Lung (tissue), 12 donors: ENCODE measurements around the gene SULT1B1. TPM values are rescaled to one million over a fixed set of nuclear protein-coding genes. Genes with fewer than 3 reads are reported as not detected.

ENCODE experiments used
- ATAC-seq: fragments of 200-7000 bp; cut with Tn5 transposase; one replicate; pipeline ENCODE4 v1.9.1; 2020; ENCODE audit warnings: moderate number of reproducible peaks; ENCODE audit not compliant: insufficient read depth, low FRiP score
- DNase-seq, 3 donors: peaks; one replicate each; pipeline ENCODE4 v3.0.0-alpha.2; 2013 to 2017
- H3K27ac ChIP-seq, 2 donors: one replicate each; pipeline ENCODE4 v1.5.1; 2013; ENCODE audit warnings: mild to moderate bottlenecking in 2 of 2, moderate library complexity in 2 of 2, control low read depth in 1 of 2, inconsistent platforms in 1 of 2, low read depth in 1 of 2, low read length in 1 of 2
- H3K27me3 ChIP-seq, 3 donors: one replicate each; pipeline ENCODE4 v1.5.1; 2013; ENCODE audit warnings: low read length in 2 of 3; ENCODE audit not compliant: control insufficient read depth in 3 of 3, insufficient read depth in 3 of 3
- H3K36me3 ChIP-seq, 4 donors: one replicate each; pipeline ENCODE4 v1.5.1; 2013; ENCODE audit warnings: low read length in 4 of 4, mild to moderate bottlenecking in 1 of 4, moderate library complexity in 1 of 4; ENCODE audit not compliant: control insufficient read depth in 4 of 4, insufficient read depth in 4 of 4
- H3K4me1 ChIP-seq, 5 donors: one replicate each; pipeline ENCODE4 v1.5.1; 2013; ENCODE audit warnings: low read length in 5 of 5, mild to moderate bottlenecking in 2 of 5, moderate library complexity in 1 of 5; ENCODE audit not compliant: control insufficient read depth in 5 of 5, insufficient read depth in 5 of 5
- H3K4me3 ChIP-seq: one replicate; pipeline ENCODE4 v1.5.1; 2013; ENCODE audit warnings: mild to moderate bottlenecking, control low read depth, moderate library complexity
- H3K9ac ChIP-seq, 2 donors: one replicate each; pipeline ENCODE4 v1.5.1; 2013; ENCODE audit warnings: low read length in 2 of 2, control low read depth in 1 of 2; ENCODE audit not compliant: insufficient read depth in 1 of 2
- H3K9me3 ChIP-seq, 4 donors: one replicate each; pipeline ENCODE4 v1.5.1; 2013; ENCODE audit warnings: low read length in 3 of 4, mild to moderate bottlenecking in 1 of 4, moderate library complexity in 1 of 4; ENCODE audit not compliant: control insufficient read depth in 4 of 4, insufficient read depth in 3 of 4
- WGBS, 2 donors: extraction: QIAGEN DNeasy Blood & Tissue Kit; methylation state at CpG; one replicate each; pipeline ENCODE4 v1.1.7; 2013; 5-methylcytosine and 5-hydroxymethylcytosine counted together
- polyA plus RNA-seq, 2 donors: library from polyadenylated mRNA; stranded (reverse); fragments of 200-250 nt; gene quantifications; one replicate each; pipeline ENCODE4 v1.2.1, GENCODE V29; 2013
- total RNA-seq, 2 donors: library from RNA; depleted of rRNA in 1 of 2; stranded (reverse); fragments of >200 nt in 1 of 2; gene quantifications; one replicate each; pipeline ENCODE4 v1.2.1, GENCODE V29; 2014 to 2021
- TF ChIP-seq, protein P1 (sequence below): IDR thresholded peaks from 2 replicates; pipeline ENCODE4 v1.5.1; 2012; ENCODE audit warnings: mild to moderate bottlenecking; ENCODE audit errors: control extremely low read depth, extremely low read depth
- donor health status: control.
- donor health status: control.
- donor health status: Bipolar disorder and iron deficiency.
- donor health status: healthy.
- donor health status: DM: yes; HTN: yes; CAD: no.

Gene SULT1B1
- total and polyA plus RNA-seq, 4 donors = 1.0 to 11.0 (median 6.0) TPM

DNA sequence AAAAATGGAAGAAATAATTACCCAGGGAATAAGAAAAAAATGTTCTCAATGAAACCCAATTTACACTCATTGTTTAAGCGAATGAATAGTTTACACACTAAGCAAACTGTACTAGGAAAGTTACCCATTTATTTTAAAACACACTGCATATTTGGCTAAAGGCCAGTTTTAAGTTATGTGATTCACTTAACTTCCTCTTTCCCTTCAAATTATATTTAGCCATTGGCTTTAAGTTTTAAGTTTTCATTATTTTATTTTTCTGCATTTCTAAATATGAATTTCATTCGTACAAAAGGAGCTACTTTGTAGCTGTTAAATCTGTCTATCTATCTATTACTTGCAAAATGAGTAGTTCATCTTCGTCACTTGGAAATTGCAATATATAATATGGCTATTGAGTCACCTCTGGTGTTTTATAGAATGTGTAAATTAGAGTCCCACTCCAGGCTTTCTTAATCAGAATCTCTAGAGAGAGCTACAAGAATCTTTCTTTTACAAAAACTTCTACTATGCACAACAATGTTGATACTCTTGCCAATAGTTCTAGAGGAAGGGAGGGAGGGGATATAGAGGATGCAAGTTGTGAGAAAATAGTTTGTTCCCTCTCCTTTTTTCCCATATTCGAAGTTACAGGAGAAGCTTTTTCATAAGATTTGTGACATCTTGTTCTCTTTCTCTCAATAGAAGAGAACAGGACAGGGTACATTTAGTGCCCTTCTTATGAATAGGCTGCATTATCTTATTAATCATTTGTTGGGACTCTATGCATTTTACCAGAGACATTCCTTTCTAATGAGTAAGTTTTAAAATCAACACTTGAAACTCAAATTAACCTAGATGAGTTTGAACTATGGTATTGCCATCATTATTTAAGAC is 41.8 kb downstream of the SULT1B1 start:
- H3K4me3 ChIP-seq = no peak overlapping the region
- no peaks in the 10 kb centered on the region for H3K9me3 ChIP-seq
- WGBS, 2 donors = 35 to 42% methylated on average over 4 of the region's 4 CpGs
- H3K4me1 ChIP-seq = peaks cover 0 to 13% (median 0%) of the 10 kb centered on the region in 5 donors
- no peak overlapping the region for H3K9ac ChIP-seq
- DNase-seq (peak in 2 of 3 donors; percentile 54 to 73), ATAC-seq (no peak)
- H3K27ac ChIP-seq = no peak overlapping the region
- H3K27me3 ChIP-seq = no peaks in the 10 kb centered on the region
- H3K36me3 ChIP-seq = no peaks in the 10 kb centered on the region
- TF ChIP-seq, protein P1, sequence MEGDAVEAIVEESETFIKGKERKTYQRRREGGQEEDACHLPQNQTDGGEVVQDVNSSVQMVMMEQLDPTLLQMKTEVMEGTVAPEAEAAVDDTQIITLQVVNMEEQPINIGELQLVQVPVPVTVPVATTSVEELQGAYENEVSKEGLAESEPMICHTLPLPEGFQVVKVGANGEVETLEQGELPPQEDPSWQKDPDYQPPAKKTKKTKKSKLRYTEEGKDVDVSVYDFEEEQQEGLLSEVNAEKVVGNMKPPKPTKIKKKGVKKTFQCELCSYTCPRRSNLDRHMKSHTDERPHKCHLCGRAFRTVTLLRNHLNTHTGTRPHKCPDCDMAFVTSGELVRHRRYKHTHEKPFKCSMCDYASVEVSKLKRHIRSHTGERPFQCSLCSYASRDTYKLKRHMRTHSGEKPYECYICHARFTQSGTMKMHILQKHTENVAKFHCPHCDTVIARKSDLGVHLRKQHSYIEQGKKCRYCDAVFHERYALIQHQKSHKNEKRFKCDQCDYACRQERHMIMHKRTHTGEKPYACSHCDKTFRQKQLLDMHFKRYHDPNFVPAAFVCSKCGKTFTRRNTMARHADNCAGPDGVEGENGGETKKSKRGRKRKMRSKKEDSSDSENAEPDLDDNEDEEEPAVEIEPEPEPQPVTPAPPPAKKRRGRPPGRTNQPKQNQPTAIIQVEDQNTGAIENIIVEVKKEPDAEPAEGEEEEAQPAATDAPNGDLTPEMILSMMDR = no peak

- no peak for DNase-seq
- ATAC-seq = no peak
- TF ChIP-seq, protein P1 = no peak
- no peaks in the 10 kb centered on the region for H3K27me3 ChIP-seq
- H3K36me3 ChIP-seq = no peaks in the 10 kb centered on the region
- peaks cover 0 to 16% (median 0%) of the 10 kb centered on the region in 5 donors for H3K4me1 ChIP-seq
- H3K9me3 ChIP-seq = no peaks in the 10 kb centered on the region
- H3K27ac ChIP-seq = no peak overlapping the region
- no peak overlapping the region for H3K4me3 ChIP-seq
- H3K9ac ChIP-seq = no peak overlapping the region
These were observed 42.6 kb downstream of the SULT1B1 start for GRCh38 chr4:69717778-69718177.

GRCh38 chr4:69716654-69717053 is 43.8 kb downstream of the SULT1B1 start:
- Histone ChIP-seq H3K9me3 (no peaks in the 10 kb centered on the region), H3K9ac (no peak overlapping the region), H3K36me3 (no peaks in the 10 kb centered on the region), H3K27ac (no peak overlapping the region), H3K27me3 (no peaks in the 10 kb centered on the region), H3K4me3 (no peak overlapping the region), H3K4me1 (peaks cover 0 to 16% (median 0%) of the 10 kb centered on the region in 5 donors)
- 94 to 95% methylated on average over 2 of the region's 2 CpGs for WGBS, 2 donors
- TF ChIP-seq, protein P1 = no peak
- no peak for DNase-seq
- ATAC-seq = no peak
